GM10266 (cell line): ENCODE data around the gene CD72.

ENCODE experiments used
- DNase-seq: peaks from one replicate; pipeline ENCODE4 v3.0.0; 2012; ENCODE audit errors: extremely low spot score
- CTCF ChIP-seq: IDR thresholded peaks from 2 replicates; pipeline ENCODE4 v1.5.1; 2012; ENCODE audit warnings: mild to moderate bottlenecking, low read depth; ENCODE audit not compliant: control insufficient read depth, insufficient read depth; ENCODE audit errors: missing control alignments

The CD72 gene

DNA sequence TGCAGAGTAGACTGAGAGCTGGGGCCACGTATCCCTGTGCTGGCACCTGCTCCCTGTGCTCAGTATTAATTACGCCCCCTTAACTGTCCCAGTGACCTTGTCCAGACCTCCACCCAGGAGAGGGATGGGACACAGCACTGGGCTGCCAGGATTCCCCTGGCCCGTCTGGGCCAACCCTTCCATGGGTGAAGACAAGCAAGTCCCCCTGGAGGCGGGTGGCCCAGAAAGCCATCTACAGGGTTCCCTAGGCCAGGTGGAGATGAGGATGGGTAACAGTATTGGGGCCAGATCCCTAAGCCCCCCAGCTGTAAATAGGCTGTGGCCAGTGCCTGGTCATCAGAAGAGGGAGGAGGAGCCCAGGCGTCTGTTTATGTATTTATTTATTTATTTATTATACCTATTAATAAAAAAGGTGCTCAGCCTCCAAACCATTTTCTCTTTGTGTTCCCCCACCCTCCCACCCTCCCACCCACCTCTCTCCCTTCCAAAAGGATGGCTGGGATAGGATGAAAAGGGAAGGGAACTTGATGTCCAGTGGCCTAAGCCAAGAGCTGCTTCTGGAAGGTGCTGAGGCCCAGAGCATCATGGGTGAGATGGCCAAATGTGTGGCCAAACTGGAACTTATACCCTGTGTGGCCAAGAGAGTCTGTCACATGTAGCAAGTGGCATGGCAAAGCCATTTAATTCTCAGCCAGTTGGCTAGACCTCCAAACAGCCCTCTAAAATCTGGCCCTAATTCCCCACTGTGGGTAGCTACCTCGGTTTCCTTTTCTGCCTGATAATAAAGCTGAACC, 56.5 kb downstream of the CD72 start:
- DNase-seq: no peak
- TF ChIP-seq CTCF: no peak

DNA sequence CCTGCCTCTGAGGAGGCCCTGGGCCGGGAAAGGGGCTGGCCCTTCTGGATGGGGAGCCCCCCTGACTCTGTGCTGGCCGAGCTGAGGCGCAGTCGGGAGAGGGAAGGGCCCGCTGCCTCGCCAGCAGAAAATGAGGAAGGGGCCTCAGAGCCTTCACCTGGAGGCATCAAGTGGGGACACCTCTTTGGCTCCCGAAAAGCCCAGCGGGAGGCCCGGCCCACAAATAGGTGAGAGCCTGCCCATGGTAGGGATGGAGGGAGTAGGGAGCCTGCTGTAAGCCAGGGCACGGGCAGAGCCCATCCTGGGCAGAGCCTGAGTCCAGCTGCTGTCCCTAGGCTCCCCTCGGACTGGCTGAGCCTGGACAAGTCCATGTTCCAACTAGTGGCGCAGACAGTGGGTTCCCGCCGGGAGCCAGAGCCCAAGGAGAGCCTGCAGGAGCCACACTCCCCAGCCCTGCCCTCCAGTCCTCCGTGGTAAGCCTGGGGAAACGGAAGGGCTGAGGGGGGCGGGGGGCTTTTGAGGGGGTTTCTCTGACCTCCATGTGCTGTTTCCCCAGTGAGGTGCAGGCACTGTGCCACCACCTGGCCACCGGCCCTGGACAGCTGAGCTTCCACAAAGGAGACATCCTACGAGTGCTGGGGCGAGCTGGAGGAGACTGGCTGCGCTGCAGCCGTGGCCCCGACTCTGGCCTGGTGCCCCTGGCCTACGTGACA, 57.4 kb downstream of the CD72 start:
- DNase-seq: no peak
- TF ChIP-seq CTCF: no peak
